Suprapubic skin (tissue), 4 donors: ENCODE measurements around the gene PCDH8. TPM values are rescaled to one million over a fixed set of nuclear protein-coding genes. Genes with fewer than 3 reads are reported as not detected.

ENCODE experiments used
- DNase-seq, 2 donors: peaks; one replicate each; pipeline ENCODE4 v3.0.0-alpha.2; 2019; ENCODE audit warnings: low spot score in 2 of 2
- H3K27ac ChIP-seq: fragments of 200-600 bp; sonication (generic); one replicate; pipeline ENCODE4 v1.5.1; 2019
- H3K27me3 ChIP-seq: fragments of 200-600 bp; sonication (generic); one replicate; pipeline ENCODE4 v1.5.1; 2019
- H3K36me3 ChIP-seq: fragments of 200-600 bp; sonication (generic); one replicate; pipeline ENCODE4 v1.5.1; 2019
- H3K4me1 ChIP-seq: fragments of 200-600 bp; sonication (generic); one replicate; pipeline ENCODE4 v1.5.1; 2019
- H3K4me3 ChIP-seq: fragments of 200-600 bp; sonication (generic); one replicate; pipeline ENCODE4 v1.5.1; 2019; ENCODE audit warnings: mild to moderate bottlenecking
- H3K9me3 ChIP-seq: fragments of 200-600 bp; sonication (generic); one replicate; pipeline ENCODE4 v1.5.1; 2019
- EP300 ChIP-seq: sonication (generic); formaldehyde crosslinking; IDR thresholded peaks from one replicate; pipeline ENCODE4 v1.6.1; 2017; ENCODE audit warnings: antibody characterized with exemption
- POLR2A ChIP-seq, 2 donors: fragments of 450-650 bp; IDR thresholded peaks; one replicate each; pipeline ENCODE4 v1.6.1; 2017; ENCODE audit warnings: antibody characterized with exemption in 2 of 2, mild to moderate bottlenecking in 2 of 2, moderate library complexity in 2 of 2
- POLR2AphosphoS5 ChIP-seq, 3 donors: sonication (generic); formaldehyde crosslinking; IDR thresholded peaks; one replicate each; pipeline ENCODE4 v1.6.1; 2017; ENCODE audit warnings: antibody characterized with exemption in 3 of 3
- WGBS: methylation state at CpG from one replicate; pipeline ENCODE4 v1.1.5; 2018; 5-methylcytosine and 5-hydroxymethylcytosine counted together
- total RNA-seq, 4 donors: library from RNA; depleted of rRNA; stranded (reverse); fragments of >200 nt; gene quantifications; one replicate each; pipeline ENCODE4 v1.1.0, GENCODE V29; 2016
- TF ChIP-seq, protein P1 (sequence below), 2 donors: fragments of 200-600 bp in 1 of 2; fragments of 450-650 bp in 1 of 2; sonication (generic) in 1 of 2; IDR thresholded peaks; one replicate each; pipeline ENCODE4 v1.5.1; 2016 to 2019; ENCODE audit warnings: antibody characterized with exemption in 2 of 2, mild to moderate bottlenecking in 1 of 2, moderate library complexity in 1 of 2

Gene PCDH8
- total RNA-seq, 4 donors from 2014 or later: 0.30 to 1.3 (median 0.55) TPM; not detected in 1

GRCh38 chr13:52811841-52812240 lies 36.6 kb downstream of the PCDH8 start:
- Histone ChIP-seq H3K9me3 (no peaks in the 10 kb centered on the region), H3K27ac (no peak overlapping the region), H3K4me3 (no peak overlapping the region), H3K27me3 (no peaks in the 10 kb centered on the region), H3K4me1 (peaks cover 6% of the 10 kb centered on the region), H3K36me3 (no peaks in the 10 kb centered on the region)
- 72% methylated on average over 4 of the region's 4 CpGs for WGBS
- TF ChIP-seq POLR2AphosphoS5 (IDR thresholded peaks at IDR 0.05) (no peak), EP300 (no peak), POLR2A (IDR thresholded peaks at IDR 0.05) (no peak)
- TF ChIP-seq, protein P1, sequence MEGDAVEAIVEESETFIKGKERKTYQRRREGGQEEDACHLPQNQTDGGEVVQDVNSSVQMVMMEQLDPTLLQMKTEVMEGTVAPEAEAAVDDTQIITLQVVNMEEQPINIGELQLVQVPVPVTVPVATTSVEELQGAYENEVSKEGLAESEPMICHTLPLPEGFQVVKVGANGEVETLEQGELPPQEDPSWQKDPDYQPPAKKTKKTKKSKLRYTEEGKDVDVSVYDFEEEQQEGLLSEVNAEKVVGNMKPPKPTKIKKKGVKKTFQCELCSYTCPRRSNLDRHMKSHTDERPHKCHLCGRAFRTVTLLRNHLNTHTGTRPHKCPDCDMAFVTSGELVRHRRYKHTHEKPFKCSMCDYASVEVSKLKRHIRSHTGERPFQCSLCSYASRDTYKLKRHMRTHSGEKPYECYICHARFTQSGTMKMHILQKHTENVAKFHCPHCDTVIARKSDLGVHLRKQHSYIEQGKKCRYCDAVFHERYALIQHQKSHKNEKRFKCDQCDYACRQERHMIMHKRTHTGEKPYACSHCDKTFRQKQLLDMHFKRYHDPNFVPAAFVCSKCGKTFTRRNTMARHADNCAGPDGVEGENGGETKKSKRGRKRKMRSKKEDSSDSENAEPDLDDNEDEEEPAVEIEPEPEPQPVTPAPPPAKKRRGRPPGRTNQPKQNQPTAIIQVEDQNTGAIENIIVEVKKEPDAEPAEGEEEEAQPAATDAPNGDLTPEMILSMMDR (IDR thresholded peaks at IDR 0.05): no peak
- no peak for DNase-seq

DNA sequence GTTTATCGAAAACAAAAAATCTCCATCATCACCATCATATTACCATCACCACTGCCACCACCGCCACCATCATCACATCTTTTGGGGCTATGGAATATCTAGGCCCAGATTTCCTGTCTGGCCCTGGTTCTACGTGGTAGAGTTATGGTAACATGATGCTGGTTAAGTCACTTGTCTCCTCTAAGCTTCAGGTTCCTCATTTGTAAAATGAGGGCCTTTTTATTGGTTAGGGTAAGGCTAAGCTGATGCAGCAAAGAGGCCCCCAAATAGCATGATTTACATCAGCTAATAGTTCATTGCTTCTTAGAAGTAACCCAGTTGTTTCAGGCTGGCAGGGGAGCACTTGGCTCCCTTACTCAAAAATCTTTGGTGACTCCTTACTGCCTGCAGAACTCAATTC lies 37.9 kb downstream of the PCDH8 start:
- TF ChIP-seq, protein P1 (IDR thresholded peaks at IDR 0.05): no peak
- TF ChIP-seq POLR2AphosphoS5 (IDR thresholded peaks at IDR 0.05) (no peak), EP300 (no peak), POLR2A (IDR thresholded peaks at IDR 0.05) (no peak)
- Histone ChIP-seq H3K4me3 (no peak overlapping the region), H3K27ac (no peak overlapping the region), H3K9me3 (no peaks in the 10 kb centered on the region), H3K4me1 (peaks cover 6% of the 10 kb centered on the region), H3K36me3 (no peaks in the 10 kb centered on the region), H3K27me3 (peaks cover under 1% of the 10 kb centered on the region)
- WGBS: 81% methylated on average over 3 of the region's 3 CpGs
- no peak for DNase-seq

DNA sequence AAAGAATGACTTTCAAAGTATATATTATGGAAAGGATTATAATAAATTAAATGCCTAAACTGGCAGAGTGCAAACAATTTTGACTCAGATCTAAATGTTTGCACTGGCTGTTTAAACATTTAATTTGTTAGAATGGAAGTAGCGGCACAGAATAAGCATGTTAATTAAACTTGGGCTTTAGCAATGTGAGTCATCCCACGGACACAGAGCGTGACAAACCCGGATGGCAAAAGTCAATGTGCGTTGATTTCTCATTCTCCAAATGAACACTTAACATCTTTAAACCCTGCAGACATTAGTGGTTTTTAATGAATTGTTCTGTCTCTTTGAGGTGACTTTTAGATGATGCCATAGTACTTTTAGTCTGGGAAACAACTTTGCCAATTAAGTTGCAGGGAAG lies 38.4 kb downstream of the PCDH8 start:
- DNase-seq: no peak
- Histone ChIP-seq H3K4me1 (peaks cover 6% of the 10 kb centered on the region), H3K27ac (no peak overlapping the region), H3K4me3 (no peak overlapping the region), H3K36me3 (no peaks in the 10 kb centered on the region), H3K9me3 (no peaks in the 10 kb centered on the region), H3K27me3 (peaks cover 3% of the 10 kb centered on the region)
- 84% methylated on average over 5 of the region's 5 CpGs for WGBS
- TF ChIP-seq POLR2A (IDR thresholded peaks at IDR 0.05) (no peak), EP300 (no peak), POLR2AphosphoS5 (IDR thresholded peaks at IDR 0.05) (no peak)
- TF ChIP-seq, protein P1 (IDR thresholded peaks at IDR 0.05): no peak

GRCh38 chr13:52809310-52809769 lies 39.1 kb downstream of the PCDH8 start:
- WGBS: 34% methylated on average over 3 of the region's 3 CpGs
- DNase-seq: no peak
- H3K27me3 ChIP-seq: peaks cover 3% of the 10 kb centered on the region

DNA sequence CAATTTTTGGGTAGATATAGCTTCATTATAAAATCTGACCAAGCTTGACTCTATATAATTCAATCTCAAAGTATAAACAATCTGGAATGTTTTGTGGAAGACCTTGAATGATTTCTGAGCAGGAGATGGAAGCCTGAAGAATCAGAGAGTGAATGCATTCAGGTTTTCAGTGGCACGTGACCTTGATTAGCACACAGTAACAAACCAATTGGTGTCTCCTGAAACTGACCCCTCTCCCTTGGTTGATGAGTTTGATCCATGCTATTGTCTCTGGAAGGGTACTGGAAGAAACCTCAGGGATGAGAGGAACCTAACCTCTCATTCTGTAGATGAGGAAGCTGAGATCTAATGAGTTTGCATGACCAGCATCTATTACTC lies 39.6 kb downstream of the PCDH8 start:
- no peak for DNase-seq
- no peak overlapping the region for H3K27ac ChIP-seq
- H3K4me3 ChIP-seq: no peak overlapping the region
- no peak for TF ChIP-seq POLR2AphosphoS5 (IDR thresholded peaks at IDR 0.05)
- no peak for TF ChIP-seq EP300
- TF ChIP-seq POLR2A (IDR thresholded peaks at IDR 0.05): no peak
- TF ChIP-seq, protein P1 (IDR thresholded peaks at IDR 0.05): no peak
- peaks cover 6% of the 10 kb centered on the region for H3K4me1 ChIP-seq
- peaks cover 3% of the 10 kb centered on the region for H3K27me3 ChIP-seq
- WGBS: 67% methylated on average over 1 of the region's 1 CpG
- H3K36me3 ChIP-seq: no peaks in the 10 kb centered on the region
- no peaks in the 10 kb centered on the region for H3K9me3 ChIP-seq

More at GRCh38 chr13:52809310-52809769, 39.1 kb downstream of the PCDH8 start:
- TF ChIP-seq, protein P1 (IDR thresholded peaks at IDR 0.05): peak in 1 of 2 donors; percentile 36
- TF ChIP-seq EP300: no peak
- H3K9me3 ChIP-seq: no peaks in the 10 kb centered on the region
- H3K27ac ChIP-seq: no peak overlapping the region
- H3K36me3 ChIP-seq: no peaks in the 10 kb centered on the region
- H3K4me1 ChIP-seq: peaks cover 6% of the 10 kb centered on the region
- H3K4me3 ChIP-seq: no peak overlapping the region
